Stomach (tissue), 4 donors: ENCODE results near the gene DCST1.

Source experiments
- CTCF ChIP-seq, 7 experiments: fragments of 450-650 bp in 4 of 7; fragments of 200-600 bp in 3 of 7; sonication (generic) in 3 of 7; IDR thresholded peaks; one replicate each; pipeline ENCODE4 v1.5.1; 2016 to 2019; ENCODE audit warnings: antibody characterized with exemption in 7 of 7, control low read depth in 2 of 7, mild to moderate bottlenecking in 1 of 7
- EP300 ChIP-seq: sonication (generic); formaldehyde crosslinking; IDR thresholded peaks from one replicate; pipeline ENCODE4 v1.6.1; 2017; ENCODE audit warnings: antibody characterized with exemption
- POLR2A ChIP-seq, 4 donors: fragments of 450-650 bp; IDR thresholded peaks; one replicate each; pipeline ENCODE4 v1.6.1; 2016; ENCODE audit warnings: antibody characterized with exemption in 4 of 4, control low read depth in 2 of 4, mild to moderate bottlenecking in 1 of 4, moderate library complexity in 1 of 4
- POLR2AphosphoS5 ChIP-seq, 3 donors: sonication (generic); formaldehyde crosslinking; IDR thresholded peaks; one replicate each; pipeline ENCODE4 v1.6.1; 2016; ENCODE audit warnings: antibody characterized with exemption in 3 of 3

GRCh38 chr1:155060736-155061135 is 27.1 kb downstream of the DCST1 start:
- no peak for TF ChIP-seq CTCF (IDR thresholded peaks at IDR 0.05)
- TF ChIP-seq POLR2AphosphoS5 (IDR thresholded peaks at IDR 0.05) = no peak
- no peak for TF ChIP-seq POLR2A (IDR thresholded peaks at IDR 0.05)
- TF ChIP-seq EP300 = no peak
